MM.1S (cell line): ENCODE data around the gene DNAL4.

Source experiments
- CTCF ChIP-seq: fragments of 300-600 bp; sonication (generic); IDR thresholded peaks from 2 replicates; pipeline ENCODE4 v1.5.1; 2016; ENCODE audit warnings: antibody characterized with exemption, low read length, mixed read lengths
- EZH2 ChIP-seq: fragments of 300-600 bp; sonication (generic); optimal IDR thresholded peaks from 2 replicates; pipeline ENCODE3; 2017; ENCODE audit warnings: low read depth, mild to moderate bottlenecking, antibody characterized with exemption, low read length, mixed read lengths
- EZH2phosphoT487 ChIP-seq: fragments of 300-600 bp; sonication (generic); IDR thresholded peaks from 2 replicates; pipeline ENCODE4 v1.6.1; 2018; ENCODE audit warnings: antibody characterized with exemption, low read length

- TF ChIP-seq CTCF (no peak), EZH2phosphoT487 (no peak), EZH2 (no peak)
These were observed 2.5 kb upstream of the DNAL4 start for GRCh38 chr22:38796262-38796957.
